Neuronal stem cell (in vitro differentiated cells): ENCODE results near the gene DRAM1. TPM values are rescaled to one million over a fixed set of nuclear protein-coding genes. Genes with fewer than 3 reads are reported as not detected.
A peak's percentile ranks its signal among the peaks of the same experiment; 100 is the strongest.

Source experiments
- DNase-seq: peaks from one replicate; pipeline ENCODE4 v3.0.0-alpha.2; 2013; ENCODE audit warnings: low spot score
- H2AFZ ChIP-seq: one replicate; pipeline ENCODE4 v1.6.1; 2013; ENCODE audit warnings: mild to moderate bottlenecking, low read length, inconsistent platforms
- H2AK5ac ChIP-seq: 2 replicates; pipeline ENCODE4 v1.6.1; 2013; ENCODE audit warnings: low read depth, mild to moderate bottlenecking, inconsistent platforms, low read length, moderate library complexity, mixed read lengths
- H2BK120ac ChIP-seq: 2 replicates; pipeline ENCODE4 v1.6.1; 2013; ENCODE audit warnings: low read depth, mild to moderate bottlenecking, inconsistent platforms, low read length, moderate library complexity, mixed read lengths
- H2BK12ac ChIP-seq: one replicate; pipeline ENCODE4 v1.6.1; 2013; ENCODE audit warnings: low read length, inconsistent platforms
- H2BK15ac ChIP-seq: 2 replicates; pipeline ENCODE4 v1.6.1; 2013; ENCODE audit warnings: mild to moderate bottlenecking, low read length, inconsistent platforms, mixed read lengths
- H2BK5ac ChIP-seq: one replicate; pipeline ENCODE4 v1.6.1; 2013; ENCODE audit warnings: inconsistent platforms, mild to moderate bottlenecking, low read length, moderate library complexity
- H3K14ac ChIP-seq: one replicate; pipeline ENCODE4 v1.6.1; 2013; ENCODE audit warnings: low read length, inconsistent platforms
- H3K18ac ChIP-seq: 2 replicates; pipeline ENCODE4 v1.6.1; 2013; ENCODE audit warnings: low read length, inconsistent platforms
- H3K23ac ChIP-seq: 2 replicates; pipeline ENCODE4 v1.6.1; 2013; ENCODE audit warnings: low read depth, mild to moderate bottlenecking, mixed read lengths, low read length, inconsistent platforms; ENCODE audit not compliant: poor library complexity
- H3K27ac ChIP-seq: replicated peaks from 3 replicates; pipeline ENCODE4 v1.5.1; 2013; ENCODE audit warnings: low read length, inconsistent platforms
- H3K27me3 ChIP-seq, 3 experiments: 2 replicates each; pipeline ENCODE4 v1.6.1; 2013; ENCODE audit warnings: low read length in 3 of 3, mild to moderate bottlenecking in 2 of 3, inconsistent platforms in 1 of 3, low read depth in 1 of 3, mixed read lengths in 1 of 3, moderate library complexity in 1 of 3; ENCODE audit not compliant: control insufficient read depth in 3 of 3, insufficient read depth in 3 of 3
- H3K36me3 ChIP-seq, 2 donors: replicated peaks in 1 of 2; 2 replicates each; pipeline ENCODE4 v1.6.1; 2013; ENCODE audit warnings: low read length in 2 of 2; ENCODE audit not compliant: control insufficient read depth in 2 of 2, insufficient read depth in 2 of 2
- H3K4ac ChIP-seq: 2 replicates; pipeline ENCODE4 v1.6.1; 2013; ENCODE audit warnings: inconsistent platforms, mild to moderate bottlenecking, low read length, moderate library complexity
- H3K4me1 ChIP-seq, 2 donors: 1 replicate in 1 of 2; 2 replicates in 1 of 2; pipeline ENCODE4 v1.6.1; 2013; ENCODE audit warnings: low read length in 2 of 2, low read depth in 1 of 2; ENCODE audit not compliant: control insufficient read depth in 2 of 2, insufficient read depth in 1 of 2
- H3K4me2 ChIP-seq: one replicate; pipeline ENCODE4 v1.6.1; 2013; ENCODE audit warnings: mild to moderate bottlenecking, low read length, inconsistent platforms; ENCODE audit not compliant: insufficient read depth, poor library complexity, severe bottlenecking
- H3K4me3 ChIP-seq, 2 donors: 2 replicates each; pipeline ENCODE4 v1.5.1; 2013; ENCODE audit warnings: low read length in 2 of 2, mild to moderate bottlenecking in 2 of 2, inconsistent platforms in 1 of 2, moderate library complexity in 1 of 2
- H3K79me1 ChIP-seq: one replicate; pipeline ENCODE4 v1.6.1; 2013; ENCODE audit warnings: low read depth, mild to moderate bottlenecking, inconsistent platforms, low read length, moderate library complexity
- H3K9ac ChIP-seq: one replicate; pipeline ENCODE4 v1.6.1; 2013; ENCODE audit warnings: mild to moderate bottlenecking, low read depth, low read length, inconsistent platforms; ENCODE audit not compliant: poor library complexity
- H3K9me3 ChIP-seq, 2 donors: replicated peaks in 1 of 2; 2 replicates each; pipeline versions ENCODE3 to v1.6.1; 2013; ENCODE audit warnings: low read length in 2 of 2, mild to moderate bottlenecking in 2 of 2, inconsistent platforms in 1 of 2, low read depth in 1 of 2, mixed read lengths in 1 of 2, moderate library complexity in 1 of 2; ENCODE audit not compliant: control insufficient read depth in 2 of 2, insufficient read depth in 1 of 2
- H4K8ac ChIP-seq: one replicate; pipeline ENCODE4 v1.6.1; 2013; ENCODE audit warnings: low read depth, mild to moderate bottlenecking, inconsistent platforms, low read length, moderate library complexity
- H4K91ac ChIP-seq: one replicate; pipeline ENCODE4 v1.6.1; 2013; ENCODE audit warnings: low read length, low read depth, mild to moderate bottlenecking, inconsistent platforms; ENCODE audit not compliant: poor library complexity
- WGBS, 2 donors: extraction: QIAGEN DNeasy Blood & Tissue Kit; methylation state at CpG; one replicate each; pipeline ENCODE4 v1.1.7; 2013; ENCODE audit warnings: missing lambda C conversion rate in 2 of 2, mixed read lengths in 1 of 2; ENCODE audit not compliant: insufficient read length in 2 of 2, insufficient replicate concordance in 1 of 2; ENCODE audit errors: extremely low coverage in 2 of 2; 5-methylcytosine and 5-hydroxymethylcytosine counted together
- small RNA-seq: library from polyadenylated mRNA; stranded (forward); fragments of <200 nt; extraction: miRNeasy Mini kit (QIAGEN cat#:217004); gene quantifications from one replicate; pipeline ENCODE3, GENCODE V24; 2013; ENCODE audit not compliant: insufficient read depth

Gene DRAM1

GRCh38 chr12:101967506-101967905 lies 90.1 kb downstream of the DRAM1 start:
- Histone ChIP-seq H3K27me3 (no peaks in the 10 kb centered on the region), H2AFZ (peak overlapping the region; percentile 35), H2AK5ac (no peak overlapping the region), H3K4me2 (no peak overlapping the region), H3K14ac (no peak overlapping the region), H2BK15ac (no peak overlapping the region), H3K4ac (no peak overlapping the region), H3K9ac (no peak overlapping the region), H3K27ac (no peak overlapping the region), H3K23ac (no peak overlapping the region), H4K8ac (no peak overlapping the region), H3K79me1 (no peaks in the 10 kb centered on the region), H2BK12ac (no peak overlapping the region), H3K9me3 (no peaks in the 10 kb centered on the region), H3K18ac (no peak overlapping the region), H3K4me3 (no peak overlapping the region), H3K36me3 (no peaks in the 10 kb centered on the region), H4K91ac (no peak overlapping the region), H3K4me1 (no peaks in the 10 kb centered on the region), H2BK120ac (no peak overlapping the region), H2BK5ac (no peak overlapping the region)
- no peak for DNase-seq
- WGBS, 2 donors, result no CpG with 5 or more reads among the region's 4 CpGs

GRCh38 chr12:101968770-101969169 lies 91.4 kb downstream of the DRAM1 start:
- H3K18ac ChIP-seq, result no peak overlapping the region
- no peak overlapping the region for H3K4me2 ChIP-seq
- no peak overlapping the region for H2AFZ ChIP-seq
- H3K9ac ChIP-seq, result no peak overlapping the region
- no peaks in the 10 kb centered on the region for H3K36me3 ChIP-seq
- no peak overlapping the region for H2BK12ac ChIP-seq
- no CpG with 5 or more reads among the region's 1 CpG for WGBS, 2 donors
- no peak overlapping the region for H2BK120ac ChIP-seq
- no peak overlapping the region for H3K27ac ChIP-seq
- H3K4me3 ChIP-seq, result no peak overlapping the region
- H3K23ac ChIP-seq, result no peak overlapping the region
- no peak overlapping the region for H4K91ac ChIP-seq
- no peaks in the 10 kb centered on the region for H3K9me3 ChIP-seq
- H3K4me1 ChIP-seq, result no peaks in the 10 kb centered on the region
- no peak overlapping the region for H2BK5ac ChIP-seq
- H2BK15ac ChIP-seq, result no peak overlapping the region
- H3K79me1 ChIP-seq, result no peaks in the 10 kb centered on the region
- no peak overlapping the region for H3K14ac ChIP-seq
- no peak overlapping the region for H2AK5ac ChIP-seq
- no peak for DNase-seq
- H3K4ac ChIP-seq, result no peak overlapping the region
- H4K8ac ChIP-seq, result no peak overlapping the region
- H3K27me3 ChIP-seq, result no peaks in the 10 kb centered on the region

Small RNAs within 50 kb of the gene (small RNA-seq; reads per million reads assigned to genes)
- gene RNA5SP369 (not detected), gene RNU6-1183P (not detected)
